UCSD-AML1 (cell line): ENCODE results near the gene SBNO2.

Experiments used
- DNase-seq: peaks from one replicate; lab custom pipeline; 2025; ENCODE audit not compliant: unreplicated experiment; lab: John Stamatoyannopoulos, UW

The SBNO2 gene, protein sequence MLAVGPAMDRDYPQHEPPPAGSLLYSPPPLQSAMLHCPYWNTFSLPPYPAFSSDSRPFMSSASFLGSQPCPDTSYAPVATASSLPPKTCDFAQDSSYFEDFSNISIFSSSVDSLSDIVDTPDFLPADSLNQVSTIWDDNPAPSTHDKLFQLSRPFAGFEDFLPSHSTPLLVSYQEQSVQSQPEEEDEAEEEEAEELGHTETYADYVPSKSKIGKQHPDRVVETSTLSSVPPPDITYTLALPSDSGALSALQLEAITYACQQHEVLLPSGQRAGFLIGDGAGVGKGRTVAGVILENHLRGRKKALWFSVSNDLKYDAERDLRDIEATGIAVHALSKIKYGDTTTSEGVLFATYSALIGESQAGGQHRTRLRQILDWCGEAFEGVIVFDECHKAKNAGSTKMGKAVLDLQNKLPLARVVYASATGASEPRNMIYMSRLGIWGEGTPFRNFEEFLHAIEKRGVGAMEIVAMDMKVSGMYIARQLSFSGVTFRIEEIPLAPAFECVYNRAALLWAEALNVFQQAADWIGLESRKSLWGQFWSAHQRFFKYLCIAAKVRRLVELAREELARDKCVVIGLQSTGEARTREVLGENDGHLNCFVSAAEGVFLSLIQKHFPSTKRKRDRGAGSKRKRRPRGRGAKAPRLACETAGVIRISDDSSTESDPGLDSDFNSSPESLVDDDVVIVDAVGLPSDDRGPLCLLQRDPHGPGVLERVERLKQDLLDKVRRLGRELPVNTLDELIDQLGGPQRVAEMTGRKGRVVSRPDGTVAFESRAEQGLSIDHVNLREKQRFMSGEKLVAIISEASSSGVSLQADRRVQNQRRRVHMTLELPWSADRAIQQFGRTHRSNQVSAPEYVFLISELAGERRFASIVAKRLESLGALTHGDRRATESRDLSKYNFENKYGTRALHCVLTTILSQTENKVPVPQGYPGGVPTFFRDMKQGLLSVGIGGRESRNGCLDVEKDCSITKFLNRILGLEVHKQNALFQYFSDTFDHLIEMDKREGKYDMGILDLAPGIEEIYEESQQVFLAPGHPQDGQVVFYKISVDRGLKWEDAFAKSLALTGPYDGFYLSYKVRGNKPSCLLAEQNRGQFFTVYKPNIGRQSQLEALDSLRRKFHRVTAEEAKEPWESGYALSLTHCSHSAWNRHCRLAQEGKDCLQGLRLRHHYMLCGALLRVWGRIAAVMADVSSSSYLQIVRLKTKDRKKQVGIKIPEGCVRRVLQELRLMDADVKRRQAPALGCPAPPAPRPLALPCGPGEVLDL (N-terminal part only)

DNA sequence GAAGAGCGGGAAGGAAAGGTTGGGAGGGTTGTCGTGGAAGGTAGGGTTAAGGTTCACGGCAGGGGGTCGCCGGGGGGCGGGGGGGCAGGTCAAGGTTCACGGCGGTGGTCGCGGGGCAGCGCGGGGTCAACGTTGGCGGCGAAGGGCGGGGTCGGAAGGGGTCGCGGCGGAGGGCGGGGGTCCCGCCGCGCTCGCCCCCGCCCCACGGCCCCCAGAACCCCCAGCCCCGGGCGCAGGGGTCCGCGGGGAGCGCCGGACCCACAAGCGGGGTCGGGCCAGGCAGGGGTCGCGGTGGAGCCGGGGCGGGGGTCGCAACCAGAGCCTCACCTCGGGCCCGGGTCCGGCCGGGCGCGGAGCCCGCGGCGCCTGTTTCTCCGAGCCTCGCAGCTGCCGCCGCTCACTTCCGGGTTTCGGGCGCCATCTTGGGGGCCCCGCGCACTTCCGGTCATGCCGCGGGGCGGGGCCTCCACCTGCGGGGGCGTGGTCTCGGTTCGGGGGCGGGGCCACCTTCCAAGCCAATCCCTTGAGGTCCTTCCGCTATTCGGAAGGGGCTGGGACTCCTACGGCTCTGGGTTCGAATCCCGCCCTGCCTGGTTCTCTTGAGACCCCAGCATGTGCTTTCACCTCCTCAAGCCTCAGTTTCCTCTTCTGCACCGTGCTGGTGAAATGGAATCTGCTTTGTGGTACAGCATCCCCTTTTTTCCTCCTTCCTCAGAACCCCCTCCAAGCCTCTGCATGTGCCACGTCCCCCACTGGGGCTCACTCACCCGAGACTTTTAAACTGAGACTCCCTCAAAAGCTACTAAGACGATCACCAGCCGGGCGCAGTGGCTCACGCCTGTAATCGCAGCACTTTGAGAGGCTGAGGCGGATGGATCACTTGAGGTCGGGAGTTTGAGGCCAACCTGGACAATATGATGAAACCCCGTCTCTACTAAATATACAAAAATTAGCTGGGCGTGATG lies at the start of gene SBNO2:
SBNO2 (minus strand) TSS at position 424 of the 965 bp plus-strand sequence. CDS start 19,992 bp downstream, outside the sequence.
- peak; percentile 93 for DNase-seq

DNA sequence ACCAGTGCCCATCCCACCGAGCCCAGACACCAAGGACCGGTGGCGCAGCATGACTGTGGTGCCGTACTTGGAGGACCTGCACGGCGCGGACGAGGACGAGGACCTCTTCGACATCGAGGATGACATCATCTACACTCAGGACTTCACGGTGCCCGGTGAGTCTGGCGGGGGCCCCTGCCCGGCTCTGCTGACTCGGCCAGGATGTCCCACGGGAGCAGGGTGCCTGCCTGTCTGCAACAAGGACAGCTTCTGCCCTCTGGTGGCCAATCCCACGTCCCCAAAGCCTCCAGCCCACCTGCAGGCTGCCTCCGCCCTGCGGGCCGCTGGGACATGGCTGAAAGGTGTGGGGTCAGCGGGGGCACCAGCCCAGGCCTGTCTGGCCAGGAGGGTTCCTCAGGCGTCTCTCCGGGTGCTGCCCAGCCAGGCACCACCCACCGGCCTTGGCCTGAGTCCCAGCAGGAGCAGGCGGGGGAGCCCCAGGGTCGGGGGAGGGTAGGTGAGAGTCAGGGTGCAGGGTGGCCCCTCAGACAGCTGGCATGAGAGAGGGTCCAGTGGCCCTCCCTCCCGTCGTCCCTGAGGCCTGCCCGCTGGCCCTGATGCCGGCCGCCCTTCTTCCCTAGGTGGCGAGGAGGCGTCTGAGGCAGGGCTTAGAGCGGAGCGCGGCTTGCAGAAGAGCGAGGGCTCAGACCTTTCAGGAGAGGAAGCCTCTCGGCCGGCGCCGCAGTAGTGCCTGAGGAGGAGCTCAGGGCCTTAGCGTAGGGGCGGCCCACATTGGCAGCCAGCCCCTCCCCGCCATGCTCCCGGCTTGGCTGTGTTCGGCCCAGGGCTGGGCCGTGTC lies 49.2 kb upstream of the SBNO2 start:
- DNase-seq = peak; percentile 24

DNA sequence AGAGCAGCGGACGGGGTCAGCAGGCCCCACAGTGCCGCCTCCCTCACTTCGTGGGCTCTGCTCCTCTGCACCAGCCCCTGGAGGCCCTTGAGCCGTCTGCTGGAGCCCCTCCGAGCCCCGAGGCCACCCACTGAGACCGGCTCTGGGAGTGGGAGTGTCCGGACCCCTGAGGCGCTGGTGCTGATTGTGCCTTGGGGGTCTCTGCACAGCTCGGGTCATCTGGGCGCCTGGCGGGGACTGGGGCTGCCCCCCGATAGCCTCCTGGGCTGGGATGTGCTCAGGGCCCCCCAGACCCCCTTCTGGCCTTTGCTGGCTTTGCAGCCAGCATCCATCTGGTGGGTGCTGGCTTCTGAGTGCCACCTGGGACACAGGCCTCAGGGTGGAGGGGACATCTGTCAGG lies 48.3 kb upstream of the SBNO2 start:
- no peak for DNase-seq

DNA sequence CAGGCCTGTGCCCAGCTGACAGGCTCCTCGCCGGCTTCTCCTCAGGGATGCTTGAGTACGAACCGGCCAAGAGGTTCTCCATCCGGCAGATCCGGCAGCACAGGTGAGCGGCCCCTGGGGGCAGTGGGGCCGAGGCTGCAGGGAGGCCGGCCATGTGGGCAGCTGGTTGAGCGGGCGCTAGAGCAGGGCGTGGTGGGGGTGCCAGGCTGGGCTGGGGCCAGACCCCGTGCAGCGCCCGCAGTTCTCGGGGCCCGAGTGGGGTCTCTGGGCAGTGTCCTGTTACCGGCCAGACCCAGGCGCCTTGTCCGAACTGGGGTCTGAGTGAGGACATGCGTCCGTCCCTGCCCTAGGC lies 47.8 kb upstream of the SBNO2 start:
- DNase-seq = no peak

DNA sequence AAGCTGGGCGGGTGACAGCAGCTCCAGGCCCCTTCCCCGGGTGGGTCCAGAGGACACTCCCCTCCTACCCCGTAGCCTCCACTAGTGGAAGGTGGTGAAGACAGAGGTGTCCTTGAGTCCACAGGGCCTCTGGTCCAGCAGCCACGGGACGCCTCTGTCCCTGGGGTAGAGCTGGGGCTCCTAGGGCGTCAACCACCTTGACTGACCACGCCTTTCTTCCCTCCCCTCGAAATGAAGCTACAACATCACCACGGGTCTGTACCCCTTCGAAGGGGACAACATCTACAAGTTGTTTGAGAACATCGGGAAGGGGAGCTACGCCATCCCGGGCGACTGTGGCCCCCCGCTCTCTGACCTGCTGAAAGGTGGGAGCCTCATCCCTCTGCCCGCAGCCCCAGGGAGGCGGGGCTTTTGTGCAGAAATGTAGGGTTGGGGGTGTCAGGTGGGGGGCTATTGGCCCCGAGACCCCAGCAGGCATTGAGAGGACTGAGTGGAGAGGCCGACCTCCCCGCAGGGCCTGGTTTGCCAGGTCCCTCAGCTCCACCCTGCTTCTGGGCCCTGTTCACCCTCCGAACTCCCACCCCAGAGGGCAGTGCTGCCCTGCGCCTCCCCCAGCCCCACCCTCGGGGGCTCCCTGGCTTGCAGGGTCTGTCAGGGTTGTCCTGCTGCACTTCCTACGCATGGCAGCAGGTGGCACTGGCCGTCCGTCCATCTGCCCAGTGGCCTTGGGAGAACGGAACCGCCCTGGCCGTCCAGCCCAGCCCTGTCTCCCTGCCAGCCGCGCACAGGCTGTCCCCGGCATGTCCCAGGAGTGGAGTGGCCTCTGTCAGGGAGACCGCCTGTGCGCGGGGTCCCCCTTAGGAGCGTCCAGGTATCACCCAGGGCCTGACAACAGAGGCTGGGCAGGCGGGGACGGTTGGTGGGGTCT lies 47.2 kb upstream of the SBNO2 start:
- no peak for DNase-seq

DNA sequence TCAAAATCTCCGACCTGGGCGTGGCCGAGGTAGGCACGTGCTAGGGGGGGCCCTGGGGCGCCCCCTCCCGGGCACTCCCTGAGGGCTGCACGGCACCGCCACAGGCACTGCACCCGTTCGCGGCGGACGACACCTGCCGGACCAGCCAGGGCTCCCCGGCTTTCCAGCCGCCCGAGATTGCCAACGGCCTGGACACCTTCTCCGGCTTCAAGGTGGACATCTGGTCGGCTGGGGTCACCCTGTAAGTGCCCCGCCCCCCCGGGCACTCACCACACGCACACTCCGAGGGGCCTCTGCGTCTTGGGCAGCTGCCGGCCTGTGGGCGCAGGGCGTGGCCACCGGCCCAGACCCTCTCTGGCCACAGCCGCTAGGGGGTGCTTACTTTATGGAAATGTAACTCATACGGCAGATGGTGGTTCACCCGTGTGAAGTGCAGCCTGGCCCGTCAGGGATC lies 46.4 kb upstream of the SBNO2 start:
- DNase-seq = no peak

DNA sequence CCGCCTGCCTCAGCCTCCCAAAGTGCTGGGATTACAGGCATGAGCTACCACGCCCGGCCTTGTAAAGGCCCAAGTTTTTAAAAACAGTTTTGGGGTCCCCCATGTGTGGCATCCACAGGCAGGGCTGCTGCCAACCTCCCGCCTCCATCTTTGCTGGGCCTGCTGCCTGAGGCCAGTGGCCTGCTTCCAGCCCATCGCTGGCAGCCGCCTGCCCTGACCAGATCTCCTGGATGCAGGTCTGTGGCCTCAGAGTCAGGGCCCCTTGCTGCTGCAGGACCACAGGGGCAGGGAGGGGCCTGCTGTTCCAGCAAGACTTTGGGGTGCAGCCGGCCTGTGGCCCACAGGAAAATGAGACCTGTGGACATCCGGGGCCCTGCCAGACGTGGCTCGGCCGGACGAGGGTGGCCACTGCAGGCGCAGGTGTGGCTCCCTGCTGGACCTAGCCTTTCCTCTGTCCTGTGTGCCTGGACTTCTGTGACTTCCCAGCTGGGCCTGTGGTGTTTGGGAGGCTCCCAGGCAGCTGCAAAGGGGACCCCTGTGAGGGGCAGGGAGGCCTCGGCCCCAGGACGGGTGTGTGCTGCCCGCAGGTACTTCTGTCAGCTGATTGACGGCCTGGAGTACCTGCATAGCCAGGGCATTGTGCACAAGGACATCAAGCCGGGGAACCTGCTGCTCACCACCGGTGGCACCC lies 45.9 kb upstream of the SBNO2 start:
- DNase-seq = no peak

DNA sequence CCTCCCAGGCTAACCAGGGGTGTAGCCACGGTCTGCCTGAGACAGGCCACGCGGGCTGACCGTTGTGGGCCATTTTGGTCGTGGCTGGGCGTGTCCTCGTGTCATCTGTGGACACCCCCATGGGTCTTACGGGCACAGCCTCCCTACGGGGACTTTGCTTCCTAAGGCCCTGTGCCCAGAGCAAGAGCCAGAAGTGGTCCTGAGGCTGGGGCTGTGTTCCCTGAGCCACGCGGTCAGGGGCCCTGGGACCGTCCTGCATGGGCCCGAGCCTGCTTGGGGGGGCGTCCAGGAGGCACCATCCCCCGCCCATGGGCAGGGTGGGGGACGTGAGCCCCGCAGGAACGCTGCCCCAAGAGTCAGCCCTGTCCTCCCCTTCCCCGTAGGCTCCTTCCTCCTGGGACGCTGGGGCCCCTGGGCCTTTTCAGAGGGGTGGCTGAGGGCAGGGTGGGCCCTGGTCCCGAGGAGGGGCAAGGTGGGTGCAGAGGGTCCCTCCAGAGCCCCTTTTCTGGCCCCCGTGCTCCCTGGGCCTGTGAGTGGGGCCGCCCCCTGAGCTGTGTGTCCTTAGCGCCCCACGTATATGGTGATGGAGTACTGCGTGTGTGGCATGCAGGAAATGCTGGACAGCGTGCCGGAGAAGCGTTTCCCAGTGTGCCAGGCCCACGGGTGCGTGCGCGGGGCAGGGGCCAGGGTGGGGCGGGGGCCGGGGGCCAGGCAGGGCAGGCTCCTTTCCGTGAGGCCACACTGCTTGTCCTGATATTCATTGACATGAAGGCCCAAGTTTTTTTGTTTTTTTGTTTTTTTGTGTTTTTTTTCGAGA lies 44.9 kb upstream of the SBNO2 start:
- no peak for DNase-seq

DNA sequence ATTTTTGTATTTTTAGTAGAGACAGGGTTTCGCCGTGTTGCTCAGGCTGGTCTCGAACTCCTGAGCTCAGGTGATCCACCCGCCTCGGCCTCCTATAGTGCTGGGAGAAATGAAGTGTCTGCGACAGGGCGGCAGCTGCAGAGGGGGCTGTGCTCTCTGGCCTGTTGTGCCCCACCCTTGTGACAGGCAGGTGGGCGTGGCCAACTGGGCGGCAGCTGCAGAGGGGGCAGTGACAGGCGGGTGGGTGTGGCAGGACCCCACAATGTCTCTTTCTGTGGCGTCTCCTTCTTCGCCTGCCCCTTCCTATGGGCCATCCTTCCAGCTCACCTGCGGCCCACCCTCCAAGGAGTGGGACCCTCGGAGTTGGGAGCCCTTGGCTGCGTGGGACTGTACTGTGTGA lies 43.3 kb upstream of the SBNO2 start:
- DNase-seq = no peak

DNA sequence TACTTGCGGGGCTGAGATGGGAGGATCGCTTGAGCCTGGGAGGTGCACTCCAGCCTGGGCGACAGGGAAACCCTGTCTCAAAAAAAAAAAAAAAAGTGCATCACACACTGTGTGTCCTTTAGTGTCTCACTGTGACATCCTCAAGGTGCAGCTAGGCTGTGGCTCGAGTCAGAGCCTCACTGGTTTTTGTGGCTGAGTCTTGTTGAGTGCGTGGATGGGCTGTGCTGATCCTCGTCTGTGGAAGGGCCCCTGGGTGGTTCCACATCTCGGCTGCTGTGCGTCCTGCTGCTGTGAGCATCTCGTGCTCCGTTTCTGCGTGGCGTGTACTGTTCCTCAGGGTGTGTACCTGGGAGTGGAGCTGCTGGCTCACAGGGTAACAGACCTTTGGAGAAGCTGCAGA lies 42.7 kb upstream of the SBNO2 start:
- no peak for DNase-seq

DNA sequence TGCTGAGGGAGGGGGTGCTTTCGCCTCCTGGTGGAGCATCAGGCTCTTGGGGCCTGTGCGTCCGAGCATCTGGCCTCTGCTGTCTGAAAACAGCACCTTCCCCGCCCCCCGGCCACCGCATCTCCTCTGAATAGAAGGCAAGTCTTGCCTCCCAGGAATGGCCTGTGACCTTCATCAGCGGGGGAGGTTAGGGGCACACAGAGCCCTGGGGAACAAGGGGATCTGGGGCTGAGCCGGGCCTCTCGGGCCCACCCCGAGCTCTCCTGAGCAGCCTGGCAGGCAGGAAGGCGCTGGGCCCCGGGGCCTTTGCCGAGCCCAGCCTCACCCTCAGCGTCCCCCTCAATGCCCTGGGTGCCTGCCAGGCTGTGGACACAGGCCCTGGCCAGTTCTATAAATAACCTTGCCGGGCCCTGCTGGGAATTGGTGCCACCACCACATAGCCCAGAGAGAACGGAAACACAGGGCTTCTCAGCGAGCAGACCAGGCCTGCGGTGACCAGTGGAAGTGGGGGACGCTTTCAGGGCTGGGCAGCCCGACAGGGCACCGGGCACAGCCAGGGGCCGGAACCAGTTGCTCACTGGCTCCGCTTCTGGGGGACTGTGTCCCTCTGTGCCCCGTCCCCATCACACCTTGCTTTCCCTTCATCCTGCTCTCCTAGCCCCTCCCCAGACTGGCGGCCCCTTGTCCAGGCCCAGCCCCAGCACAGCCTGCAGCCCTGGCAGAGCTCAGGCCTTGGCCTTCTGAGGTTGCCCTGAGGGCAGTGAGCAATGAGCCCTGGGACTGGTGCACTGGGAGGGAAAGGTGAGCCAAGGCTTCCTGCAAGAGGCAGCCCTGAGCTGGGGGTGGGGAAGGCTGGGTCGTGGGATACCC lies 41.0 kb upstream of the SBNO2 start:
- no peak for DNase-seq

DNA sequence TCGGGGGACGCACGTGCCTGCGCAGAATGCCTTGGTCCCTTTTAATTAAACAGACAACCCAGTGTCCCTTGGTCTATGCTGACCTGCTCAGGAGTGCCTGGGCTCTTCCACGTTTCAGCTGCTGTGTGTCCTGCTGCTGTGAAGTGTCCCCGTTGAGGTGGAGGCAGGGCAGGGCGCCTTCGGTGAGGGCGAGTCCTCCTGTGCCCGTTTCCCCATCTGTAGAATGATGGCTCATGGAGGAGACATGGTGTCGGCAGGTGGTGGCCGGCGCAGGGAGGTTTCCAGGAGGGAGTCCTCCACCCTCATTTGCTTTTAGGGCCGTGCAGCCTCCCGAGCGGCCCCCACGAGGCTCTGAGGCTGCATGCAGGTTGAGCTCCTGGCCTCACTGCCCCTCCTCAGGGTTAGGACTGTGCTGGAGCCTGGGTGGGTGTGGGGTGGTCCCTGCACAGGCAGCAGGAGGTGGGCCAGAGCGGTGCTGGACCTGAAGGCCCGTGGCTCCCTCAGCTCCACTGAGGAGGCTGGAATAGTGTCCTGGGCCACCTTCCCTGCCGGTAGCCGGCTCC lies 40.3 kb upstream of the SBNO2 start:
- no peak for DNase-seq

DNA sequence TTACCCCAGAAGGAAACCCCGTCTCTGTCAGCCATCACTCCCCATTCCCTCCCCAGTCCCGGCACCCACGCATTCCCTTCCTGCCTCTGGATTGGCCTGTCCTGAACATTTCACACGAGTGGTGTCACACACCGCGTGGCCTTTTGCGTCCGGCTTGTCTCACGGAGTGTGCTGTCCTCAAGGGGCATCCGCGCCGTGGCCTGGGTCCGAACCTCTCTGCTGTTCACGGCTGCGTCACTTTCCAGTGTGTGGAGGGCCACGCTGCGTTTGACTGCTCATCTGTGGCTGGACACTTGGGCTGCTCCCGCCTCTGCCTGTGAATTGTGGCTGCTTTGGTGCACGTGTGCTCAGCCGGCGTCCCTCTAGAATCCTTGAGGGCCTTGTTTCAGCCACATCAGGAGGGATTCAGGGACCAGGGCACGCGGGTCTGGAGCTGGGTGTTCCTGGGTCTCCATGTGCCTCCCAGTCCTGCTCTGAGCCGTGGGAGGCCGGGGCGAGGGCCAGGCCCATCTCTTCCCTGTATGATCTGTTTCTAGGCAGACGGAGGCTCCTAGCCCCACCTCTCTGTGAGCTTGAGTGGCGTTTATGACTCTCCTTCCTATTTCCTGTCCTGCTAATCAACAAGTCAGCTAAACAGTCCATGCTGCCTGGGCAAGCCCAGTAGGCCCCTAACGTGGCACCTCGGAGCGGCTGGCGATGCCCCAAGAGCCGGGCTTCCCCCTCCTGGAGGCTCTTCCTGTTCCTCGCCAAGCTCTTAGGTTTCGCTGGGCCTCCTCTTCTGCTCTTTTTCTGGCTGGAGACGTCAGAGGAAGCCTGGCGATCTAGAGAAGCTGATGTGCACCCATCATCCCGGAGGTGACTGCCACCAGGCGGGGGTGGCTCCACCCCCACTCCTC lies 39.6 kb upstream of the SBNO2 start:
- DNase-seq = peak; percentile 87

DNA sequence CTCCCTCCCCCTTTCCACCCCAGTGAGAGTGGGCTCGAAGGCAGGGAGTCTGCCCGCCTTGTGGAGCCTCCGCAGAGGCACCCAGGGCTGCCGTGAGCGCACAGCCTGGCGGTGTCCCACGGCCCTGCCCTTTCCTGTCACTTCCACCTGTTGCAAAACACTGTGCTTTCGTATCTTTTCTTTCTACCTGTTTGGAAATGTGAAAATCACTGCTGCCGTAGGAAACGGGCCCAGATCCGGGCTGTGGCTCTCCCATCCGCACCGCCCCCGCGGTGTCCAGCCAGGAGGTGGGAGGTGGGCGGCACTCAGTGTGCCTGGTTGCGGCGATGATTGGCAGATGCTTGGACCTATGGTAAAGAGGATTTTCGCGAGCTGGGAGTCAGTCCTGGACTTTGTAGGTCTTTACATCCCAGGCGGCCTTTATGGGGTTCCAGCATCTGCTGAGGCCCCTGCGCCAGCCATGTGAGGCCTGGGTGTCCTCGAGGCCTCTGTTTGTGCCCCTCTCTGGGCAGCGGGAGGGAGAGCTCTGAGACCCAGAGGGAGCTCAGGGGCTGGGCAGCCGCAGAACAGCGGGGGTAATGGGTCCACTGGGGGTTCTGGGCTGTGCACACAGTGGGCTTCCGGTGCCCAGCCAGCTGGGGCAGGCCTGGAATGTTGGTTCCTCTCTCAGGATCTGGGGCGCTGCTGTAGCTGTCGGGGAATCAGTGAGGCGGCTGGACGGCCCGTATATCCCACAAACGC lies 37.6 kb upstream of the SBNO2 start:
- DNase-seq = no peak
